AG04449 (cell line): Measurements from ENCODE around the gene CDX1.

Source experiments
- CTCF ChIA-PET: fragments of 350-600 bp; formaldehyde crosslinking; extraction: SDS; loops from one replicate; lab custom pipeline; 2021; ENCODE audit warnings: antibody characterized with exemption; lab: Yijun Ruan, JAX
- POLR2A ChIA-PET: fragments of 400-600, 350-600 bp; formaldehyde crosslinking; extraction: SDS; loops from one replicate; lab custom pipeline; 2020; ENCODE audit warnings: antibody characterized with exemption, inconsistent platforms; lab: Yijun Ruan, JAX
- DNase-seq: peaks from one replicate; pipeline ENCODE4 v3.0.0-alpha.2; 2010; ENCODE audit warnings: low read depth, low spot score
- H3K4me3 ChIP-seq: 2 replicates; pipeline ENCODE4 v1.5.1; 2011; ENCODE audit warnings: low read depth, mild to moderate bottlenecking, control low read depth, low read length
- TF ChIP-seq, protein P1 (sequence below): IDR thresholded peaks from one replicate; pipeline ENCODE4 v1.5.1; 2011; ENCODE audit warnings: mild to moderate bottlenecking, moderate library complexity, low read length, control low read depth, inconsistent platforms; ENCODE audit not compliant: insufficient read depth; ENCODE audit errors: missing control alignments

CDX1 gene

DNA sequence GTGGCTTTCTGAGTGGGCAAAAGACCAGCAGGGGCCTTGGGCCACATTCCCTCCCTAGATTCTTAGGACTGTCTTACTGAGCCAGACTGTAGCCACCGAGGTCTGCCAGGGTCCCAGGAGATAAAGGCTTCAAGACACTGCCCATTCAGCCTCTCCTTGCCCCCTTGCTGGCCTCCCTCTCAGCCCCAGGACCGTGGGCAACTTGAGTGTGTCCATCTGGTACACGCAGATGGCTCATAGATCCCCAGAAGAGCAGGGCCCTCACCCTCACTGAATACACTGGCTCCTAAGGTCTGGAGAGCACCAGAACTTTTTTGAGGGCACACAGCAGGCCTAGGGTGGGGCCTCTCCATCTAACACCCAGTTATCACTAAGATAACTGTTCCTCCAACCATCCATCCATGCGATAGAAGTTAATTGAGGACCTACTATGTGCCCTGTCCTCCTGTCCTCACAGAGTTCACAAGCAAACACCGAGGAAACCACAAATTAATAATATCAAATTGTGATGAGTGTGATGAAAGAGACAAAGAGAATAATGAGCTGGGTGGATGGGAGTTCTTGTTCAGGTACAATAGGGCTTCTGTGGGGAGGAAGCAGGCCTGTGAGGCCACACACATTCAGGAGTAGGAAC is 6.0 kb upstream of the CDX1 start:
- ChIA-PET CTCF (interaction anchor here (1.0 to 9.1 kb wide), 7 partner anchors 10 to 57 kb away, joined by 3 to 176 read pairs (median 6); no protein-coding TSS in a partner anchor), POLR2A (interaction anchor here (0.6 kb wide), 1 partner anchor 155 kb away, joined by 3 read pairs; no protein-coding TSS in a partner anchor)
- no peak overlapping the region for H3K4me3 ChIP-seq
- no peak for DNase-seq
- TF ChIP-seq, protein P1, sequence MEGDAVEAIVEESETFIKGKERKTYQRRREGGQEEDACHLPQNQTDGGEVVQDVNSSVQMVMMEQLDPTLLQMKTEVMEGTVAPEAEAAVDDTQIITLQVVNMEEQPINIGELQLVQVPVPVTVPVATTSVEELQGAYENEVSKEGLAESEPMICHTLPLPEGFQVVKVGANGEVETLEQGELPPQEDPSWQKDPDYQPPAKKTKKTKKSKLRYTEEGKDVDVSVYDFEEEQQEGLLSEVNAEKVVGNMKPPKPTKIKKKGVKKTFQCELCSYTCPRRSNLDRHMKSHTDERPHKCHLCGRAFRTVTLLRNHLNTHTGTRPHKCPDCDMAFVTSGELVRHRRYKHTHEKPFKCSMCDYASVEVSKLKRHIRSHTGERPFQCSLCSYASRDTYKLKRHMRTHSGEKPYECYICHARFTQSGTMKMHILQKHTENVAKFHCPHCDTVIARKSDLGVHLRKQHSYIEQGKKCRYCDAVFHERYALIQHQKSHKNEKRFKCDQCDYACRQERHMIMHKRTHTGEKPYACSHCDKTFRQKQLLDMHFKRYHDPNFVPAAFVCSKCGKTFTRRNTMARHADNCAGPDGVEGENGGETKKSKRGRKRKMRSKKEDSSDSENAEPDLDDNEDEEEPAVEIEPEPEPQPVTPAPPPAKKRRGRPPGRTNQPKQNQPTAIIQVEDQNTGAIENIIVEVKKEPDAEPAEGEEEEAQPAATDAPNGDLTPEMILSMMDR: no peak

DNA sequence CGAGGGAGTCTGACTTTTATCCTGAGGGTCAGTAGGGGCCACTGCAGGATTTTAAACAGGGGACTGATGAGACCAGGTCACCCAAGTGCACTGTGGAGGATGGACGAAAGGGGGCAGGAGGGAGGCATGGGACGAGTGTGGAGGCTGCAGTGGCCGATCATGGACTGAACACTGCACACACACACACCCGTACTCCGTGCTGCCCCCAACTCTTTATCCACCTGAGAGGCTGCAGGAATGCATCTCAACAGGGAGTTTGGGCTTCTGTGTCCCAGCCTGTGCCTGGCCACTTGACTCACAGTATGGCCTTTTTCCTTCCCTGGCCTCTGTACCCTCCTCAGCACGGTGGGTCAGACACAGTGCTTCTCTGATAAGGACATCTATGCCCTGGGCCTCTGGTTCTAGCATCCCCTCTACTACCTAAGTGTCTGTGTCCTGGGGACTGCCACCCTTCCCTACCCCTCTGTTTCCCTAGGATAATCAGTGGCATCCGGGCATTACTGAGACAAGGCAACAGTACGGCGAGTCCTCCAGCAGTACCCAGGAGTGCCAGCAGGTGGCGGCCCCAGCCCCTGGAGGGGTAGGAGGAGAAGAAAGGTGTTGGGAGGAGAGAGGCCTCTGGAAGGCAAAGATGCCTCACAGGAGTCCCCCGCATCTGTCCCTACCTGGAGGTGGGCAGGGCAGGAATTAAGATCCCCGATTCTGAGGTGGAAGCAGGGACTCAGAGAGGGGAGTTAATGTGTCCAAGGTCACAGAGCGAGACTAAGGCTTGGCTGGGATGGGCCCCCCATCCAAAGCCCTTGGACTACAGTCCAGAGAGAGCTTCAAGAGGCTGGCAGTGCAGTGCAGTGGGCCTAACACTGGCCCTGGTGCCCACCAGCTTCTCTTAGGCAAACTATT is 5.1 kb upstream of the CDX1 start:
- CTCF ChIA-PET: interaction anchor here (0.7 to 9.1 kb wide), 20 partner anchors 8 to 190 kb away, joined by 3 to 176 read pairs (median 4); no protein-coding TSS in a partner anchor
- POLR2A ChIA-PET: no interaction called here
- no peak for DNase-seq
- TF ChIP-seq, protein P1: peak; percentile 98
- no peak overlapping the region for H3K4me3 ChIP-seq

DNA sequence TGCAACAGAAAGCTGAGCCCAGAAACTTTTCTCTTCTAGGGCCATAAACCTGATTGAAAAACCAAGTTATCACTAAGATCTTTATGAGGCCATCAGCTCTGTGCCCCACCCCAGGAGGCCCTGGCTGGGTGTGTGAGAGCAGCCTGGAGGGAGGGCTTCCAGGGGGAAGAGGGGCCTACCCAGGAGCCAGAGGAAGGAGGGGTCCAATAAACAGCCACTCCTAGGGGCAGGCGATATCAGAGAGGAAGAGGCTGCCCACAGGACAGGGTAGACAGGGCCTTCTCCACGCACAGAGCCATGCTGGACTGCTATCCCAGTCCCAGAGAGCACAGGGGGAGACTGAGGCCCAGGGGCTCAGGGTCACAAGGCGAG is 4.5 kb upstream of the CDX1 start:
- ChIA-PET POLR2A (no interaction called here), CTCF (interaction anchor here (0.7 to 9.1 kb wide), 19 partner anchors 8 to 273 kb away, joined by 3 to 176 read pairs (median 4); no protein-coding TSS in a partner anchor)
- H3K4me3 ChIP-seq: no peak overlapping the region
- DNase-seq: no peak
- TF ChIP-seq, protein P1: no peak

DNA sequence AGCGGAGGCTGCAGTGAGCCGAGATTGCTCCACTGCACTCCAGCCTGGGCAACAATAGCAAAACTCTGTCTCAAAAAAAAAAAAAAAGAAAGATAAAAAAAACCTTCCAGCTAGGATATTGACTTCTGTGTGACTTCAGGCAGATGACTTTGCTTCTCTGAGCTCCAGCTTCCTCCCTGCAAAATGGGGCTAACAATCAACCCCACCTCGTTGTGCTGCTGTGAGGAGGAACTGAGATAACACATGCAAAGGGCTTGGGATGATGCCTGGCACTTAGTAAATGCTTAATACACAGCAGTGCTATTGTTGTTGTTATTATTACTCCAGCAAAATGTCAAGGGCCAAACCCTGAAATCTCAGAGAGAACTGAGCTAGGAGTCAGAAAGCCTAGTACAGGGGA is 3.5 kb upstream of the CDX1 start:
- H3K4me3 ChIP-seq: no peak overlapping the region
- no peak for DNase-seq
- CTCF ChIA-PET: interaction anchor here (0.6 to 9.1 kb wide), 18 partner anchors 9 to 273 kb away, joined by 3 to 176 read pairs (median 4); no protein-coding TSS in a partner anchor
- TF ChIP-seq, protein P1: no peak
- POLR2A ChIA-PET: no interaction called here

DNA sequence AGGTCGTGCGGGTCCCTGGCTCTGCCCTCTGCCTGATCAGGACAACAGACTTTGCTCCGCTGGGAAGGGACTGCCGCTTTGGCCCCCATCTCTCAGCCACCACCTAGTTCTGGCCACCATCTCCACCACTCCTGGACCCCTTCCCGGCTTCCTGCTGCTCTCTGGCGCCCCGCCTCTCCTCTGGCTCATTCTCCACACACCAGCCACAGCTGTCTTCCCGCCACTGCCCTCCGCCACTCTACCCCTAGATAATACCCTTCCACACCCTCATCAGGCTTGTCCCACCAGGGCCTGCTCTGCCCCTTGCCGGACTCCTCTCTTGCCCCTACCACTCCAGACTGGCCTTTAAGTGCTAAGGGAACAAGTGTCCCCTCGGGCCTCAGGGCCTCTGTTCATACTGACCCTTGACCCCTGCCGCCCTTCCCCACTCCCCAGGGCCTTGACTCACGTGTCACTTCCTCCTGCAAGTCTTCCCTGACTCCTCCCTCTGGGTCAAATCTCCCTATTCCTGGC is 3.0 kb upstream of the CDX1 start:
- TF ChIP-seq, protein P1: no peak
- DNase-seq: no peak
- CTCF ChIA-PET: interaction anchor here (0.6 to 9.1 kb wide), 7 partner anchors 10 to 188 kb away, joined by 3 to 176 read pairs (median 13); no protein-coding TSS in a partner anchor
- no peak overlapping the region for H3K4me3 ChIP-seq
- POLR2A ChIA-PET: no interaction called here
